ENCODE measurements around the gene S100A2. TPM values are rescaled to one million over a fixed set of nuclear protein-coding genes. Genes with fewer than 3 reads are reported as not detected.

Gene S100A2
- total and polyA plus RNA-seq, 2 of the 13 experiments (the other 11 are each of a cell fraction or from before 2014, with no cell fraction given) = 1.2 TPM

- Histone ChIP-seq H3K79me2 (ENCODE audit: insufficient read depth, low read length) (no peaks in the 10 kb centered on the region), H3K4me3 (replicated peaks in 1 of 3; ENCODE audit: insufficient read depth in 1 of 3, low read depth in 2 of 3, low read length in 3 of 3) (no peak overlapping the region), H3K9me3 (ENCODE audit: low read length) (no peaks in the 10 kb centered on the region), H3K27ac (ENCODE audit: extremely low read length, insufficient read depth, low read length) (no peak overlapping the region), H3K36me3 (replicated peaks in 1 of 2; ENCODE audit: control insufficient read depth in 1 of 2, insufficient read depth in 2 of 2, low read length in 2 of 2) (no peaks in the 10 kb centered on the region), H3K4me1 (ENCODE audit: insufficient read depth, low read length) (peaks cover 21% of the 10 kb centered on the region), H3K27me3 (ENCODE audit: control insufficient read depth in 1 of 2, insufficient read depth in 2 of 2, low read length in 2 of 2) (no peaks in the 10 kb centered on the region), H4K20me1 (ENCODE audit: insufficient read depth, low read length) (no peaks in the 10 kb centered on the region), H2AFZ (ENCODE audit: low read length) (peak overlapping the region; percentile 15), H3K4me2 (ENCODE audit: low read depth, low read length) (peak overlapping the region; percentile 27; the same call in 1 of the 2 replicates), H3K9ac (ENCODE audit: insufficient read depth, low read depth, low read length) (no peak overlapping the region)
- in situ Hi-C loops (cut with HindIII; ENCODE audit: extremely low pct_ligation_motif_present, low pct_unique_long_range_greater_than_20kb) = no loop called here
- no TSS peak for BruUV-seq (replicated peaks)
- DNase-seq (ENCODE audit: low spot score) = peak; percentile 42
- TF ChIP-seq MNT (IDR thresholded peaks at IDR 0.05) = peak; percentile 51; the same call in 1 of the 2 replicates
- 0 out of 2 replicates have a peak, but pooled peaks have one; percentile 16 for TF ChIP-seq HNF4A (CRISPR knock-in tag; IDR thresholded peaks at IDR 0.05)
- 0 out of 2 replicates have a peak, but pooled peaks have one; percentile 12 for TF ChIP-seq SAP130 (CRISPR knock-in tag; IDR thresholded peaks at IDR 0.05; ENCODE audit: low read depth)
- no peak for TF ChIP-seq MATR3 (CRISPR knock-in tag; IDR thresholded peaks at IDR 0.05)
- TF ChIP-seq ONECUT2 (CRISPR knock-in tag; IDR thresholded peaks at IDR 0.05) = peak; percentile 60; the same call in 1 of the 2 replicates
- no peak for TF ChIP-seq SMAD3 (CRISPR knock-in tag; IDR thresholded peaks at IDR 0.05)
- peak; percentile 38; the same call in 1 of the 2 replicates for TF ChIP-seq ZBTB7B (CRISPR knock-in tag; IDR thresholded peaks at IDR 0.05)
- TF ChIP-seq TP53 (CRISPR knock-in tag; conservative IDR thresholded peaks at IDR 0.05) = 0 out of 2 replicates have a peak, but pooled peaks have one; percentile 46
- 0 out of 2 replicates have a peak, but pooled peaks have one; percentile 14 for TF ChIP-seq FOXJ3 (CRISPR knock-in tag; IDR thresholded peaks at IDR 0.05; ENCODE audit: borderline replicate concordance)
- peak; percentile 53; the same call in 1 of the 2 replicates for TF ChIP-seq ZBTB38 (CRISPR knock-in tag; IDR thresholded peaks at IDR 0.05)
- FAIRE-seq = peak; percentile 42
- ATAC-seq = peak; percentile 56
- ChIA-PET POLR2A (interaction anchor here (0.8 to 2.0 kb wide), 3 partner anchors 10 to 202 kb away, joined by 3 to 6 read pairs (median 3); partner anchors contain the start of genes INTS3 and S100A6), CTCF (ENCODE audit: low intra/inter-chr PET ratio, low total read pairs) (no interaction called here)
- intact Hi-C loops (cut with micrococcal nuclease; ENCODE audit: unreplicated experiment) = no loop called here
- WGBS (ENCODE audit: low lambda C conversion rate) = 26% methylated on average over 7 of the region's 8 CpGs
These were observed 39.5 kb downstream of the S100A2 start for GRCh38 chr1:153526132-153526543.

Measured in HepG2 (cell line).